ENCODE measurements around the gene TAS1R3. TPM values are rescaled to one million over a fixed set of nuclear protein-coding genes. Genes with fewer than 3 reads are reported as not detected.

TAS1R3 gene
- total and polyA plus RNA-seq, 2 experiments from 2014 or later: 0.14 TPM; not detected in 1

DNA sequence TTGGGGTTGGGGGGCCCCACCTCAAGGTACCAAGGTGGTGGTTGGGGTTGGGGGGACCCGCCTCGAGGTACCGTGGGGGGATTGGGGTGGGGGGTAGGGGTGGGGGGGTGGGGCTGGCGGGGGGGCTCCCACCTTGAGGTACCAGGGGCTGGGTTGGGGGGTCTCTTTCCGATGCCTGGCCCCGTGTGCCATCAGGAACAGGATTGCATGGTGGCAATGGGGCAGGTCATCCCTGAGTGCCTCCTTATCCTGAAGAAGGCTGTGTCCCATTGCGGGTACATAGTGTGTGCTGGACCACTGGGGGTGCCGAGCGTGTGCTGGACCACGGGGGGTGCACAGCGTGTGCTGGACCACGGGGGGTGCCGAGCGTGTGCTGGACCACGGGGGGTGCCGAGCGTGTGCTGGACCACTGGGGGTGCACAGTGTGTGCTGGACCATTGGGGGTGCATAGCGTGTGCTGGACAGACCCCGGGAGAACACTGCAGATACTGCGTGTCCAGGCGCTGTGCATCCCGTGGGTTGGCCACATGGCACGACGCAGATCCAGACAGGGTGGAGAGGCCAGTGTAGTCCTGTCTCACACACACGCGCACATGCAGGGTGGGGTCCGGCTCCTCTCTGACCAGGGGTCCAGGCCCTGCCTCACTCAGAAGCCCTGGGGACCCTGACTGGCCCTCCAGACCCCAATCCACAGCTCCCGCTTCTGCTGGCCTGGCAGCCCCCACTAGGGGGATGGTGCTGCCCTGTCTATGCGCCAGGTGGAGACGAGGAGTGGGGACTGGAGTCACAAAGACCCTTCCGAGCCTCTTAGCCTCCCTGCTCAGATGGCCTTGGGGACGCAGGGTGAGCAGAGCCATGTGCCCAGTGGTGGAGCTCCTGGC lies 46.6 kb upstream of the TAS1R3 start:
- H3K9me3 Mint-ChIP-seq: no peaks in the 10 kb centered on the region
- peak; percentile 11; the same call in 2 of the 3 replicates for ATAC-seq
- no peaks in the 10 kb centered on the region for H3K36me3 ChIP-seq (ENCODE audit: insufficient read depth)
- no peak overlapping the region for H3K27ac Mint-ChIP-seq
- no peak overlapping the region for H2AFZ ChIP-seq
- no peaks in the 10 kb centered on the region for H3K79me2 ChIP-seq (replicated peaks; ENCODE audit: insufficient read depth)
- peaks cover 5% of the 10 kb centered on the region for H3K27me3 Mint-ChIP-seq (ENCODE audit: insufficient read depth, low read depth, poor library complexity)
- H3K4me1 ChIP-seq (ENCODE audit: insufficient read depth): no peaks in the 10 kb centered on the region
- no peaks in the 10 kb centered on the region for H3K27me3 ChIP-seq (ENCODE audit: insufficient read depth)
- no peaks in the 10 kb centered on the region for H3K9me2 ChIP-seq (ENCODE audit: insufficient read depth)
- H3F3A ChIP-seq (replicated peaks; ENCODE audit: low read depth): no peaks in the 10 kb centered on the region
- no peaks in the 10 kb centered on the region; the same call in 2 of the 3 replicates for H3K4me1 Mint-ChIP-seq
- TF ChIP-seq, protein P1, sequence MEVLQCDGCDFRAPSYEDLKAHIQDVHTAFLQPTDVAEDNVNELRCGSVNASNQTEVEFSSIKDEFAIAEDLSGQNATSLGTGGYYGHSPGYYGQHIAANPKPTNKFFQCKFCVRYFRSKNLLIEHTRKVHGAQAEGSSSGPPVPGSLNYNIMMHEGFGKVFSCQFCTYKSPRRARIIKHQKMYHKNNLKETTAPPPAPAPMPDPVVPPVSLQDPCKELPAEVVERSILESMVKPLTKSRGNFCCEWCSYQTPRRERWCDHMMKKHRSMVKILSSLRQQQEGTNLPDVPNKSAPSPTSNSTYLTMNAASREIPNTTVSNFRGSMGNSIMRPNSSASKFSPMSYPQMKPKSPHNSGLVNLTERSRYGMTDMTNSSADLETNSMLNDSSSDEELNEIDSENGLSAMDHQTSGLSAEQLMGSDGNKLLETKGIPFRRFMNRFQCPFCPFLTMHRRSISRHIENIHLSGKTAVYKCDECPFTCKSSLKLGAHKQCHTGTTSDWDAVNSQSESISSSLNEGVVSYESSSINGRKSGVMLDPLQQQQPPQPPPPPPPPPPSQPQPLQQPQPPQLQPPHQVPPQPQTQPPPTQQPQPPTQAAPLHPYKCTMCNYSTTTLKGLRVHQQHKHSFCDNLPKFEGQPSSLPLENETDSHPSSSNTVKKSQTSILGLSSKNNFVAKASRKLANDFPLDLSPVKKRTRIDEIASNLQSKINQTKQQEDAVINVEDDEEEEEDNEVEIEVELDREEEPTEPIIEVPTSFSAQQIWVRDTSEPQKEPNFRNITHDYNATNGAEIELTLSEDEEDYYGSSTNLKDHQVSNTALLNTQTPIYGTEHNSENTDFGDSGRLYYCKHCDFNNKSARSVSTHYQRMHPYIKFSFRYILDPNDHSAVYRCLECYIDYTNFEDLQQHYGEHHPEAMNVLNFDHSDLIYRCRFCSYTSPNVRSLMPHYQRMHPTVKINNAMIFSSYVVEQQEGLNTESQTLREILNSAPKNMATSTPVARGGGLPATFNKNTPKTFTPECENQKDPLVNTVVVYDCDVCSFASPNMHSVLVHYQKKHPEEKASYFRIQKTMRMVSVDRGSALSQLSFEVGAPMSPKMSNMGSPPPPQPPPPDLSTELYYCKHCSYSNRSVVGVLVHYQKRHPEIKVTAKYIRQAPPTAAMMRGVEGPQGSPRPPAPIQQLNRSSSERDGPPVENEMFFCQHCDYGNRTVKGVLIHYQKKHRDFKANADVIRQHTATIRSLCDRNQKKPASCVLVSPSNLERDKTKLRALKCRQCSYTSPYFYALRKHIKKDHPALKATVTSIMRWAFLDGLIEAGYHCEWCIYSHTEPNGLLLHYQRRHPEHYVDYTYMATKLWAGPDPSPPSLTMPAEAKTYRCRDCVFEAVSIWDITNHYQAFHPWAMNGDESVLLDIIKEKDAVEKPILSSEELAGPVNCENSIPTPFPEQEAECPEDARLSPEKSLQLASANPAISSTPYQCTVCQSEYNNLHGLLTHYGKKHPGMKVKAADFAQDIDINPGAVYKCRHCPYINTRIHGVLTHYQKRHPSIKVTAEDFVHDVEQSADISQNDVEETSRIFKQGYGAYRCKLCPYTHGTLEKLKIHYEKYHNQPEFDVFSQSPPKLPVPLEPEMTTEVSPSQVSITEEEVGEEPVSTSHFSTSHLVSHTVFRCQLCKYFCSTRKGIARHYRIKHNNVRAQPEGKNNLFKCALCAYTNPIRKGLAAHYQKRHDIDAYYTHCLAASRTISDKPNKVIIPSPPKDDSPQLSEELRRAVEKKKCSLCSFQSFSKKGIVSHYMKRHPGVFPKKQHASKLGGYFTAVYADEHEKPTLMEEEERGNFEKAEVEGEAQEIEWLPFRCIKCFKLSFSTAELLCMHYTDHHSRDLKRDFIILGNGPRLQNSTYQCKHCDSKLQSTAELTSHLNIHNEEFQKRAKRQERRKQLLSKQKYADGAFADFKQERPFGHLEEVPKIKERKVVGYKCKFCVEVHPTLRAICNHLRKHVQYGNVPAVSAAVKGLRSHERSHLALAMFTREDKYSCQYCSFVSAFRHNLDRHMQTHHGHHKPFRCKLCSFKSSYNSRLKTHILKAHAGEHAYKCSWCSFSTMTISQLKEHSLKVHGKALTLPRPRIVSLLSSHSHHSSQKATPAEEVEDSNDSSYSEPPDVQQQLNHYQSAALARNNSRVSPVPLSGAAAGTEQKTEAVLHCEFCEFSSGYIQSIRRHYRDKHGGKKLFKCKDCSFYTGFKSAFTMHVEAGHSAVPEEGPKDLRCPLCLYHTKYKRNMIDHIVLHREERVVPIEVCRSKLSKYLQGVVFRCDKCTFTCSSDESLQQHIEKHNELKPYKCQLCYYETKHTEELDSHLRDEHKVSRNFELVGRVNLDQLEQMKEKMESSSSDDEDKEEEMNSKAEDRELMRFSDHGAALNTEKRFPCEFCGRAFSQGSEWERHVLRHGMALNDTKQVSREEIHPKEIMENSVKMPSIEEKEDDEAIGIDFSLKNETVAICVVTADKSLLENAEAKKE (CRISPR knock-in tag; IDR thresholded peaks at IDR 0.05): no peak
- TF ChIP-seq EZH2 (IDR thresholded peaks at IDR 0.05; ENCODE audit: low read depth, unreplicated experiment) (no peak), ZNF114 (CRISPR knock-in tag; IDR thresholded peaks at IDR 0.05) (no peak), JUNB (IDR thresholded peaks at IDR 0.05; ENCODE audit: unreplicated experiment) (no peak), CREB1 (CRISPR knock-in tag; IDR thresholded peaks at IDR 0.05; ENCODE audit: low read depth) (no peak), STAT1 (IDR thresholded peaks at IDR 0.05; ENCODE audit: unreplicated experiment) (no peak), NANOG (IDR thresholded peaks at IDR 0.05; ENCODE audit: borderline replicate concordance) (no peak), ZNF331 (CRISPR knock-in tag; IDR thresholded peaks at IDR 0.05; ENCODE audit: low read depth) (no peak), EZH2phosphoT487 (IDR thresholded peaks at IDR 0.05; ENCODE audit: unreplicated experiment) (no peak), POLR2AphosphoS5 (IDR thresholded peaks at IDR 0.05; ENCODE audit: low read depth) (no peak)
- no peak for DNase-seq (ENCODE audit: low spot score)
- H4K20me1 ChIP-seq (replicated peaks; ENCODE audit: insufficient read depth): no peaks in the 10 kb centered on the region
- H3K27ac ChIP-seq (ENCODE audit: low read depth): no peak overlapping the region; the same call in 1 of the 2 replicates
- no peak overlapping the region for H3K4me3 ChIP-seq
- H3K4me3 Mint-ChIP-seq: no peak overlapping the region
- no peak overlapping the region for H3K4me2 ChIP-seq
- H3K36me3 Mint-ChIP-seq (ENCODE audit: low read depth): no peaks in the 10 kb centered on the region
